GM23338 (cell line): ENCODE results near the gene ENTHD1. TPM values are rescaled to one million over a fixed set of nuclear protein-coding genes. Genes with fewer than 3 reads are reported as not detected.
"Not testable (repeated sequence)": the region's sequence is repeated elsewhere in the genome, so short reads cannot be mapped to it uniquely, and the experiment has no call there.

Experiments used
- ATAC-seq: fragments of 200-7000 bp; cut with Tn5 transposase; 3 replicates; pipeline ENCODE4 v1.9.1; 2020
- DNase-seq: peaks from one replicate; pipeline ENCODE4 v3.0.0-alpha.2; 2015; ENCODE audit warnings: low spot score
- H2AFZ ChIP-seq: fragments of 200-600 bp; sonication (generic); 2 replicates; pipeline ENCODE4 v1.8.0; 2016; ENCODE audit warnings: antibody characterized with exemption, mild to moderate bottlenecking, moderate library complexity
- H3F3A ChIP-seq: fragments of 200-600 bp; sonication (generic); replicated peaks from 2 replicates; pipeline ENCODE4 v1.8.0; 2017; ENCODE audit warnings: antibody characterized with exemption, mixed run types, low read depth
- H3K27ac ChIP-seq: fragments of 200-600 bp; sonication (generic); 2 replicates; pipeline ENCODE4 v1.6.1; 2016; ENCODE audit warnings: low read depth
- H3K27me3 ChIP-seq: fragments of 200-600 bp; sonication (generic); 2 replicates; pipeline ENCODE4 v1.8.0; 2016; ENCODE audit warnings: mild to moderate bottlenecking, mixed run types, moderate library complexity; ENCODE audit not compliant: insufficient read depth
- H3K36me3 ChIP-seq: fragments of 200-600 bp; sonication (generic); 2 replicates; pipeline ENCODE4 v1.8.0; 2016; ENCODE audit warnings: mild to moderate bottlenecking; ENCODE audit not compliant: insufficient read depth
- H3K4me1 ChIP-seq: fragments of 200-600 bp; sonication (generic); 2 replicates; pipeline ENCODE4 v1.8.0; 2016; ENCODE audit warnings: mild to moderate bottlenecking, moderate library complexity; ENCODE audit not compliant: insufficient read depth
- H3K4me2 ChIP-seq: fragments of 200-600 bp; sonication (generic); 2 replicates; pipeline ENCODE4 v1.7.1; 2017; ENCODE audit warnings: mixed run types
- H3K4me3 ChIP-seq: fragments of 200-600 bp; sonication (generic); 2 replicates; pipeline ENCODE4 v1.6.1; 2016; ENCODE audit warnings: mixed run types
- H3K79me2 ChIP-seq: fragments of 200-600 bp; sonication (generic); replicated peaks from 2 replicates; pipeline ENCODE4 v1.8.0; 2017; ENCODE audit warnings: mild to moderate bottlenecking; ENCODE audit not compliant: insufficient read depth
- H3K9me2 ChIP-seq: fragments of 200-600 bp; sonication (generic); 2 replicates; pipeline ENCODE4 v1.8.0; 2017; ENCODE audit not compliant: insufficient read depth
- H4K20me1 ChIP-seq: fragments of 200-600 bp; sonication (generic); replicated peaks from 2 replicates; pipeline ENCODE4 v1.8.0; 2017; ENCODE audit warnings: mild to moderate bottlenecking; ENCODE audit not compliant: insufficient read depth
- H3K27ac Mint-ChIP-seq: 2 replicates; pipeline ENCODE4 v1.8.0; 2020; ENCODE audit warnings: inconsistent platforms, mild to moderate bottlenecking, moderate library complexity, mixed read lengths
- H3K27me3 Mint-ChIP-seq: 3 replicates; pipeline ENCODE4 v1.8.0; 2022; ENCODE audit warnings: low read depth, mild to moderate bottlenecking, moderate library complexity, mixed read lengths, inconsistent platforms; ENCODE audit not compliant: insufficient read depth, poor library complexity
- H3K36me3 Mint-ChIP-seq: 3 replicates; pipeline ENCODE4 v1.8.0; 2021; ENCODE audit warnings: low read depth, mild to moderate bottlenecking, inconsistent platforms, moderate library complexity, mixed read lengths
- H3K4me1 Mint-ChIP-seq: 3 replicates; pipeline ENCODE4 v1.8.0; 2020; ENCODE audit warnings: mild to moderate bottlenecking, inconsistent platforms, mixed read lengths
- H3K4me3 Mint-ChIP-seq: 3 replicates; pipeline ENCODE4 v1.8.0; 2021; ENCODE audit warnings: moderate library complexity, mild to moderate bottlenecking, inconsistent platforms, mixed read lengths
- H3K9me3 Mint-ChIP-seq: 3 replicates; pipeline ENCODE4 v1.8.0; 2020; ENCODE audit warnings: moderate library complexity, mild to moderate bottlenecking, inconsistent platforms, mixed read lengths
- EZH2phosphoT487 ChIP-seq: fragments of 200-600 bp; sonication (generic); IDR thresholded peaks from one replicate; pipeline ENCODE4 v1.8.1; 2018; ENCODE audit warnings: antibody characterized with exemption; ENCODE audit not compliant: unreplicated experiment
- JUNB ChIP-seq: IDR thresholded peaks from one replicate; pipeline ENCODE4 v1.6.1; 2016; ENCODE audit warnings: antibody characterized with exemption; ENCODE audit not compliant: unreplicated experiment
- POLR2AphosphoS5 ChIP-seq: IDR thresholded peaks from 2 replicates; pipeline ENCODE4 v1.6.1; 2016; ENCODE audit warnings: antibody characterized with exemption, low read depth
- REST ChIP-seq: IDR thresholded peaks from one replicate; pipeline ENCODE4 v1.6.1; 2018; ENCODE audit warnings: antibody characterized with exemption; ENCODE audit not compliant: unreplicated experiment
- STAT1 ChIP-seq: IDR thresholded peaks from one replicate; pipeline ENCODE4 v1.6.1; 2016; ENCODE audit warnings: antibody characterized with exemption; ENCODE audit not compliant: unreplicated experiment
- ZNF114 ChIP-seq: fragments of 250-450 bp; sonication (Bioruptor Pico); IDR thresholded peaks from 2 replicates; pipeline ENCODE4 v1.5.0; 2020; ENCODE audit warnings: mild to moderate bottlenecking, moderate library complexity
- ZNF462 ChIP-seq: fragments of 250-450 bp; sonication (Bioruptor Pico); IDR thresholded peaks from 2 replicates; pipeline ENCODE4 v1.5.0; 2020; ENCODE audit warnings: mild to moderate bottlenecking, moderate library complexity
- polyA plus RNA-seq: library from polyadenylated mRNA; unstranded; fragments of >200 nt; fragmentation: Nextera tagmentation; extraction: Ambion mirVana; gene quantifications from 2 replicates; pipeline ENCODE4 v1.2.1, GENCODE V29; 2016
- total RNA-seq: library from RNA; depleted of rRNA; stranded (reverse); fragments of >200 nt; shearing (Covaris generic); gene quantifications from 2 replicates; pipeline ENCODE4 v1.2.3, GENCODE V29; 2014

Gene ENTHD1
- total and polyA plus RNA-seq, 2 experiments from 2014 or later: not detected

- TF ChIP-seq ZNF462 (CRISPR knock-in tag) (no peak), JUNB (no peak), ZNF114 (CRISPR knock-in tag) (no peak)
Measured at GRCh38 chr22:39734866-39735265, 158.7 kb downstream of the ENTHD1 start (continued).

GRCh38 chr22:39734046-39734445, 159.5 kb downstream of the ENTHD1 start:
- not testable (repeated sequence) for H3K27me3 Mint-ChIP-seq, H3K27ac Mint-ChIP-seq, H3K4me3 ChIP-seq, H3K4me3 Mint-ChIP-seq, DNase-seq, H3K36me3 Mint-ChIP-seq, H4K20me1 ChIP-seq, H3F3A ChIP-seq, H2AFZ ChIP-seq, H3K4me2 ChIP-seq, H3K9me2 ChIP-seq, ATAC-seq, H3K9me3 Mint-ChIP-seq, H3K79me2 ChIP-seq, H3K27me3 ChIP-seq, H3K36me3 ChIP-seq, H3K4me1 ChIP-seq, H3K27ac ChIP-seq
- H3K4me1 Mint-ChIP-seq: peaks cover 15% of the 10 kb centered on the region

DNA sequence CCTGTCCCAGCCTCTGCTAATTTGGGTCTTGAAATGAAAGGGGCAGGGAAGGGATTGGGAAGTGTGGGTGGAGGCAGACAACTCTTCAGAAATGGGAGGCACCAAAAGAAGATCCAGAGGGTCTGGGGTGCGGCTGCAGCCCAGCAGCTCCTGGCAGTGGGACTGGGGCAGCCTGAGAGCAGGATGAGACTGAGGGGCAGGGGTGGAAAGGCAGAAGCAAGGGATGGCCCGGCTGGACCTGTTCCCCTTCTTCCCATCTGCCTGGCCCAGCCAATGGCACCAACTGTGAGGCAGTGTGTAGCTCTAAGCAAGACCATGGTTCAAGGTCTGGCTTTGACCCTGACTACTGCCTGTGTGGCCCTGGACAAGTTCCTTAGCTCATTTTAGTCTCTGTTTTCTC, 160.4 kb downstream of the ENTHD1 start:
- Histone ChIP-seq H3K9me2 (no peaks in the 10 kb centered on the region), H3K27ac (no peak overlapping the region), H2AFZ (no peak overlapping the region), H3K27me3 (no peaks in the 10 kb centered on the region), H3K4me3 (no peak overlapping the region), H3F3A (no peaks in the 10 kb centered on the region), H3K4me1 (peaks cover 4% of the 10 kb centered on the region), H3K4me2 (no peak overlapping the region), H3K36me3 (no peaks in the 10 kb centered on the region), H4K20me1 (no peaks in the 10 kb centered on the region), H3K79me2 (no peaks in the 10 kb centered on the region)
- ATAC-seq: no peak
- H3K4me1 Mint-ChIP-seq: peaks cover 15% of the 10 kb centered on the region
- no peaks in the 10 kb centered on the region for H3K36me3 Mint-ChIP-seq
- H3K27ac Mint-ChIP-seq: no peak overlapping the region
- no peaks in the 10 kb centered on the region for H3K9me3 Mint-ChIP-seq
- H3K4me3 Mint-ChIP-seq: no peak overlapping the region
- peaks cover 4% of the 10 kb centered on the region for H3K27me3 Mint-ChIP-seq
- DNase-seq: no peak
- TF ChIP-seq STAT1: no peak
- TF ChIP-seq POLR2AphosphoS5: no peak
- TF ChIP-seq ZNF114 (CRISPR knock-in tag): no peak
- no peak for TF ChIP-seq EZH2phosphoT487
- TF ChIP-seq REST: no peak
